OCI-LY1 (cell line): Measurements from ENCODE around the gene VPS52.

Experiments used
- EZH2 ChIP-seq: fragments of 200-600 bp; sonication (generic), shearing (Covaris generic); IDR thresholded peaks from 2 replicates; pipeline ENCODE4 v1.8.0; 2017; ENCODE audit warnings: borderline replicate concordance, mixed run types, mild to moderate bottlenecking, antibody characterized with exemption, low read length, moderate library complexity, mixed read lengths
- TF ChIP-seq, protein P1 (sequence below): fragments of 200-600 bp; sonication (generic), shearing (Covaris generic); IDR thresholded peaks from 2 replicates; pipeline ENCODE4 v1.5.1; 2017; ENCODE audit warnings: mild to moderate bottlenecking, antibody characterized with exemption, low read length, moderate library complexity, mixed read lengths

- TF ChIP-seq EZH2: no peak
- TF ChIP-seq, protein P1, sequence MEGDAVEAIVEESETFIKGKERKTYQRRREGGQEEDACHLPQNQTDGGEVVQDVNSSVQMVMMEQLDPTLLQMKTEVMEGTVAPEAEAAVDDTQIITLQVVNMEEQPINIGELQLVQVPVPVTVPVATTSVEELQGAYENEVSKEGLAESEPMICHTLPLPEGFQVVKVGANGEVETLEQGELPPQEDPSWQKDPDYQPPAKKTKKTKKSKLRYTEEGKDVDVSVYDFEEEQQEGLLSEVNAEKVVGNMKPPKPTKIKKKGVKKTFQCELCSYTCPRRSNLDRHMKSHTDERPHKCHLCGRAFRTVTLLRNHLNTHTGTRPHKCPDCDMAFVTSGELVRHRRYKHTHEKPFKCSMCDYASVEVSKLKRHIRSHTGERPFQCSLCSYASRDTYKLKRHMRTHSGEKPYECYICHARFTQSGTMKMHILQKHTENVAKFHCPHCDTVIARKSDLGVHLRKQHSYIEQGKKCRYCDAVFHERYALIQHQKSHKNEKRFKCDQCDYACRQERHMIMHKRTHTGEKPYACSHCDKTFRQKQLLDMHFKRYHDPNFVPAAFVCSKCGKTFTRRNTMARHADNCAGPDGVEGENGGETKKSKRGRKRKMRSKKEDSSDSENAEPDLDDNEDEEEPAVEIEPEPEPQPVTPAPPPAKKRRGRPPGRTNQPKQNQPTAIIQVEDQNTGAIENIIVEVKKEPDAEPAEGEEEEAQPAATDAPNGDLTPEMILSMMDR: no peak
Measured at GRCh38 chr6:33235221-33235634, 36.4 kb downstream of the VPS52 start.
